PC-9 (cell line): Measurements from ENCODE around the gene STAMBPL1. TPM values are rescaled to one million over a fixed set of nuclear protein-coding genes. Genes with fewer than 3 reads are reported as not detected.

Experiments
- BruUV-seq: library from RNA; stranded (reverse); fragments of 400-500 nt; replicated peaks from 2 replicates; lab custom pipeline; 2021; lab: Mats Ljungman, UMichigan
- CTCF ChIA-PET: fragments of 300-600 bp; sonication (Branson Sonifier 250); formaldehyde crosslinking; loops from one replicate; lab custom pipeline; 2022; ENCODE audit warnings: antibody characterized with exemption; lab: Charles Lee
- POLR2A ChIA-PET: fragments of 300-600 bp; sonication (Branson Sonifier 250); formaldehyde crosslinking; loops from one replicate; lab custom pipeline; 2022; ENCODE audit warnings: antibody characterized with exemption; ENCODE audit not compliant: unreplicated experiment; lab: Charles Lee
- DNase-seq, 2 experiments: peaks; one replicate each; pipeline versions ENCODE4 v3.0.0 to v3.0.0-alpha.2; 2015 to 2022; ENCODE audit warnings: mixed read lengths in 1 of 2
- H2AFZ ChIP-seq: fragments of 200-600 bp; sonication (generic); 2 replicates; pipeline ENCODE4 v1.8.1; 2017; ENCODE audit warnings: antibody characterized with exemption
- H3F3A ChIP-seq: fragments of 200-600 bp; sonication (generic); 2 replicates; pipeline ENCODE4 v1.8.1; 2017; ENCODE audit warnings: antibody characterized with exemption, mild to moderate bottlenecking, low read depth; ENCODE audit not compliant: insufficient read depth
- H3K27ac ChIP-seq: fragments of 200-600 bp; sonication (generic); 2 replicates; pipeline ENCODE4 v1.6.1; 2016; ENCODE audit warnings: mixed run types
- H3K27me3 ChIP-seq: fragments of 200-600 bp; sonication (generic); 2 replicates; pipeline ENCODE4 v1.6.1; 2016; ENCODE audit warnings: low read depth, mixed run types; ENCODE audit not compliant: insufficient read depth
- H3K36me3 ChIP-seq: fragments of 200-600 bp; sonication (generic); 2 replicates; pipeline ENCODE4 v1.6.1; 2016; ENCODE audit warnings: low read depth, mixed run types
- H3K4me1 ChIP-seq: fragments of 200-600 bp; sonication (generic); replicated peaks from 2 replicates; pipeline ENCODE4 v1.6.1; 2016; ENCODE audit warnings: mixed run types; ENCODE audit not compliant: insufficient read depth
- H3K4me2 ChIP-seq: fragments of 200-600 bp; sonication (generic); 2 replicates; pipeline ENCODE4 v1.6.1; 2017; ENCODE audit warnings: mixed run types
- H3K4me3 ChIP-seq: fragments of 200-600 bp; sonication (generic); 2 replicates; pipeline ENCODE4 v1.6.1; 2016; ENCODE audit warnings: mixed run types
- H3K79me2 ChIP-seq: fragments of 200-600 bp; sonication (generic); 2 replicates; pipeline ENCODE4 v1.6.1; 2017; ENCODE audit warnings: low read depth, mixed run types
- H3K9me2 ChIP-seq: fragments of 200-600 bp; sonication (generic); 2 replicates; pipeline ENCODE4 v1.8.1; 2017; ENCODE audit warnings: mild to moderate bottlenecking; ENCODE audit not compliant: insufficient read depth
- H3K9me3 ChIP-seq: fragments of 200-600 bp; sonication (generic); 2 replicates; pipeline ENCODE4 v1.8.1; 2016; ENCODE audit warnings: low read depth; ENCODE audit not compliant: insufficient read depth
- H4K20me1 ChIP-seq: fragments of 200-600 bp; sonication (generic); 2 replicates; pipeline ENCODE4 v1.8.1; 2017; ENCODE audit not compliant: insufficient read depth
- EZH2 ChIP-seq: fragments of 200-600 bp; sonication (generic); IDR thresholded peaks from 2 replicates; pipeline ENCODE4 v1.8.0; 2017; ENCODE audit warnings: antibody characterized with exemption, low read depth
- intact Hi-C: fragments of 100-400 bp; cut with micrococcal nuclease; formaldehyde crosslinking; loops from one replicate; pipeline ENCODE4 v1.10.0; 2022; ENCODE audit not compliant: unreplicated experiment
- total RNA-seq: library from RNA; stranded (reverse); gene quantifications from 2 replicates; pipeline ENCODE4 v1.2.3, GENCODE V29; 2021
- TF ChIP-seq, protein P1 (sequence below): fragments of 200-600 bp; sonication (generic); conservative IDR thresholded peaks from 2 replicates; pipeline ENCODE4 v1.6.1; 2017; ENCODE audit warnings: mixed run types, antibody characterized with exemption, mild to moderate bottlenecking, moderate library complexity

The STAMBPL1 gene
- total RNA-seq, 1 experiment from 2014 or later = 7.4 TPM

GRCh38 chr10:88908194-88908593 lies 28.1 kb downstream of the STAMBPL1 start:
- Histone ChIP-seq H3K36me3 (no peaks in the 10 kb centered on the region), H3K79me2 (no peaks in the 10 kb centered on the region), H3K27me3 (no peaks in the 10 kb centered on the region), H3K9me2 (no peaks in the 10 kb centered on the region), H3K4me2 (no peak overlapping the region), H3K4me3 (no peak overlapping the region), H4K20me1 (no peaks in the 10 kb centered on the region), H3F3A (no peaks in the 10 kb centered on the region), H3K27ac (no peak overlapping the region), H2AFZ (no peak overlapping the region), H3K4me1 (no peaks in the 10 kb centered on the region), H3K9me3 (no peaks in the 10 kb centered on the region)
- ChIA-PET POLR2A (no interaction called here), CTCF (no interaction called here)
- TF ChIP-seq, protein P1, sequence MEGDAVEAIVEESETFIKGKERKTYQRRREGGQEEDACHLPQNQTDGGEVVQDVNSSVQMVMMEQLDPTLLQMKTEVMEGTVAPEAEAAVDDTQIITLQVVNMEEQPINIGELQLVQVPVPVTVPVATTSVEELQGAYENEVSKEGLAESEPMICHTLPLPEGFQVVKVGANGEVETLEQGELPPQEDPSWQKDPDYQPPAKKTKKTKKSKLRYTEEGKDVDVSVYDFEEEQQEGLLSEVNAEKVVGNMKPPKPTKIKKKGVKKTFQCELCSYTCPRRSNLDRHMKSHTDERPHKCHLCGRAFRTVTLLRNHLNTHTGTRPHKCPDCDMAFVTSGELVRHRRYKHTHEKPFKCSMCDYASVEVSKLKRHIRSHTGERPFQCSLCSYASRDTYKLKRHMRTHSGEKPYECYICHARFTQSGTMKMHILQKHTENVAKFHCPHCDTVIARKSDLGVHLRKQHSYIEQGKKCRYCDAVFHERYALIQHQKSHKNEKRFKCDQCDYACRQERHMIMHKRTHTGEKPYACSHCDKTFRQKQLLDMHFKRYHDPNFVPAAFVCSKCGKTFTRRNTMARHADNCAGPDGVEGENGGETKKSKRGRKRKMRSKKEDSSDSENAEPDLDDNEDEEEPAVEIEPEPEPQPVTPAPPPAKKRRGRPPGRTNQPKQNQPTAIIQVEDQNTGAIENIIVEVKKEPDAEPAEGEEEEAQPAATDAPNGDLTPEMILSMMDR = no peak
- no peak for TF ChIP-seq EZH2
- no peak for DNase-seq
- BruUV-seq = no TSS peak
- intact Hi-C loops = no loop called here

- H3K27me3 ChIP-seq = no peaks in the 10 kb centered on the region
- no peaks in the 10 kb centered on the region; the same call in 1 of the 2 replicates for H3K36me3 ChIP-seq
- H4K20me1 ChIP-seq = no peaks in the 10 kb centered on the region
- intact Hi-C loops = no loop called here
- no peak overlapping the region for H3K4me2 ChIP-seq
- TF ChIP-seq EZH2 = no peak
- ChIA-PET POLR2A (no interaction called here), CTCF (no interaction called here)
- H2AFZ ChIP-seq = no peak overlapping the region
- H3K79me2 ChIP-seq = no peaks in the 10 kb centered on the region
- no peak overlapping the region for H3K27ac ChIP-seq
- no peaks in the 10 kb centered on the region for H3K9me2 ChIP-seq
- H3K9me3 ChIP-seq = no peaks in the 10 kb centered on the region
- H3K4me1 ChIP-seq = no peaks in the 10 kb centered on the region
- DNase-seq = no peak
- no TSS peak for BruUV-seq
- no peak overlapping the region for H3K4me3 ChIP-seq
- no peaks in the 10 kb centered on the region for H3F3A ChIP-seq
Observed at GRCh38 chr10:88911116-88911515, 31.1 kb downstream of the STAMBPL1 start.

GRCh38 chr10:88911851-88912250 lies 31.8 kb downstream of the STAMBPL1 start:
- H3K27me3 ChIP-seq = no peaks in the 10 kb centered on the region
- POLR2A ChIA-PET = no interaction called here
- H3F3A ChIP-seq = no peaks in the 10 kb centered on the region
- H2AFZ ChIP-seq = no peak overlapping the region
- no peaks in the 10 kb centered on the region for H3K9me2 ChIP-seq
- no peaks in the 10 kb centered on the region for H3K79me2 ChIP-seq
- no peaks in the 10 kb centered on the region for H3K9me3 ChIP-seq
- no peak for TF ChIP-seq EZH2
- TF ChIP-seq, protein P1 = no peak
- H3K27ac ChIP-seq = no peak overlapping the region
- CTCF ChIA-PET = no interaction called here
- intact Hi-C loops = no loop called here
- BruUV-seq = no TSS peak
- no peaks in the 10 kb centered on the region for H4K20me1 ChIP-seq
- H3K36me3 ChIP-seq = no peaks in the 10 kb centered on the region; the same call in 1 of the 2 replicates
- DNase-seq = no peak
- no peak overlapping the region for H3K4me2 ChIP-seq
- no peak overlapping the region for H3K4me3 ChIP-seq
- H3K4me1 ChIP-seq = no peaks in the 10 kb centered on the region

GRCh38 chr10:88913127-88913526 lies 33.1 kb downstream of the STAMBPL1 start:
- CTCF ChIA-PET = no interaction called here
- no peaks in the 10 kb centered on the region for H4K20me1 ChIP-seq
- H3K4me1 ChIP-seq = no peaks in the 10 kb centered on the region
- H3K4me2 ChIP-seq = no peak overlapping the region
- H2AFZ ChIP-seq = no peak overlapping the region
- no peak overlapping the region for H3K27ac ChIP-seq
- no peak for TF ChIP-seq EZH2
- TF ChIP-seq, protein P1 = no peak
- no peaks in the 10 kb centered on the region for H3F3A ChIP-seq
- BruUV-seq = no TSS peak
- POLR2A ChIA-PET = no interaction called here
- H3K9me3 ChIP-seq = no peaks in the 10 kb centered on the region
- no peak overlapping the region for H3K4me3 ChIP-seq
- intact Hi-C loops = no loop called here
- no peaks in the 10 kb centered on the region for H3K9me2 ChIP-seq
- H3K27me3 ChIP-seq = no peaks in the 10 kb centered on the region
- no peaks in the 10 kb centered on the region for H3K79me2 ChIP-seq
- no peak for DNase-seq
- no peaks in the 10 kb centered on the region; the same call in 1 of the 2 replicates for H3K36me3 ChIP-seq
